Islet precursor cell (in vitro differentiated cells): ENCODE results near the gene TMEM63A.

Experiments used
- DNase-seq: peaks from one replicate; pipeline ENCODE4 v3.0.0-alpha.2; 2018

TMEM63A gene

DNA sequence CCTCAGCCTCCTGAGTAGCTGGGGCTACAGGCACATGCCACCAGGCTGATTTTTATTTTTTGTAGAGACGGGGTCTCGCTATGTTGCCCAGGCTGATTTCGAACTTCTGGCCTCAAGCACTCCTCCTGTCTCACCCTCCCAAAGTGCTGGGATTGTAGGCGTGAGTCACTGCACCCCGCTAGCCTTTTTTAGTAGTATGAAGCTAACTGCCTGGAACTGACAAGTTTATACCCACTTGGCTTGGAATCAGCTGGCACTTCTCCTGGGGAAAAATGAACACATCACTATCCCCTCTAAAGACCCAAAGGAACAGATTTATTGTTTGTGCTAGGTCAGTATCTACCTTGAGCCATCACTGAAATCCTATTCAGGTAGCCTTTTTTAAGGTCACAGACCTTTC lies 19.0 kb downstream of the TMEM63A start:
- no peak for DNase-seq

DNA sequence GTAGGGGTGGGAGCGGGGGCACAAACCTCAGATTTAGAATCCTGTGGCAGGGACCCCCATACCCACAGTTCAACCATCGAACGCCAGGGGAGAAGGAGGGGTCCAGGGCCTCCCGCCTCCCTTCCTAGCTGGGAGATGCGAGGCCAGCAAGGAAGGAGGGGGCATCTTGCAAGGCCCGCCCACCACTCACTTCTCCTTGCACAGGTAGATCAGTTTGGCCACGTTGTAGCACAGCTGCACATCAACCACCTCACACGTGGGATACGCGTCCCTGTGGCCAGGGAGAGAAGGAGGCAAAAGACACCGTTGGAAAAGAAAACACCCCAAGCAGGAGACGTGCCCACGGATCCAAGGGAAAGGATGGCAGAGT lies 19.6 kb downstream of the TMEM63A start:
- no peak for DNase-seq

DNA sequence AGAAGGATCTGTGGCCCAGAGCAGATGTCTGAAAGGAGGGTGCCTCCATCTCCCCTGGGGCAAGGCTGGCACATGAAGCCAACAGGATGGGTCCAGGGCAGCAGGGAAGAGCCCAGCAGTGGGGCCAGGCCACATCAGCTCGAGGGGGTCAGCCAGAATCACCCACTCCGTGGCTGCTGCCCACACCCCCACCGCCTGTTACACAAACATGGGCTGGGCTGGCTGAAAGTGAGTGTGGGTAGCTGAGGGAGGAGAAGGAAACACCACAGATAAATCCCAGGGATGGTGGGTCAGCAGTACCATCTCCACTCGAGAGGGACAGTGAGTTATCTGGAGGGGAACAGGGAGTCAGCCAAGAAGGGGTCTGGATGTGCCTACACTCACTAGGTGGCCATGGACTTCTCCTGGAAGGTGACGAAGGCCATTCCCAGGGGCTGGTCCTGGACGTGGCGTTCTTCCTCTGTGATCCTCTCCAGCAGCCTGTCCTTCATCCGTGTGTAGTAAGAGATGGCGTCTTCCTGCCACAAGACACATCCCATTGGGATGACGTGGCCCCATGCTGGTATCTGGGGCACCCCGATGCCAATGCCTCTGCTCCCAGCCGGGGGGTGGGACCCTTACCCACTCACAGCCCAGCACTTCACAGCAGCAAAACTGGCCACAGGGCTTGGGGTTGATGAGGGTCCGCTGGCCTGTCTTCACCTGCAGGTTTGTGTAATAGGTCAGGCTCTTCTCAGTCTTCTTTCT lies 20.2 kb downstream of the TMEM63A start:
- DNase-seq = no peak

DNA sequence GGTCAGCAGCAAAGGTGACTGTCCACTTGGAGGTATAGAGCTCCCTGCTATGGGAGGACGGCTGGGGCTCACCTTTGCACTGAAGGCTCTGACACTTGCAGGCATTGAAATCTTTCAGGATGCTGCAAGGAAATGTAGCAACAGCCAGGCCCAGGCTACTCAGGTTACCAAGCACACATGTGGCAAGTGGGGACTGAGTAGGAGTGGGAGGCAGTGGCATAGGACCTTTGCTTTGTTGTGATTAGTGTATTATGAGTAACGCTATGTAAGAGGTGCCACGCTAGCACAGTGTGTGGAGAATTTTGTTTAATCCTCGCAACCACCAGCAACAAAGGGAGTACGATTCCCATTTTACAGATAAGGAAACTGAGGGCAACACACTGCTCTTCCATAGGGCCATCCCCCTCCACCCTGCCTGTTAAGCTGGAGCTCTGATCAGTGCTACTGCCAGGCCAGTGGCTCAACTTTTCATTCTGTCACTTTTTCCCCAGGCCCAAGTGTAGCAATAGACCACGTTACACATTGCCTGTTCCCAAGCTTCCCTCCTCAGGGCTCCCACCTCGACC lies 21.2 kb downstream of the TMEM63A start:
- DNase-seq = peak; percentile 47

DNA sequence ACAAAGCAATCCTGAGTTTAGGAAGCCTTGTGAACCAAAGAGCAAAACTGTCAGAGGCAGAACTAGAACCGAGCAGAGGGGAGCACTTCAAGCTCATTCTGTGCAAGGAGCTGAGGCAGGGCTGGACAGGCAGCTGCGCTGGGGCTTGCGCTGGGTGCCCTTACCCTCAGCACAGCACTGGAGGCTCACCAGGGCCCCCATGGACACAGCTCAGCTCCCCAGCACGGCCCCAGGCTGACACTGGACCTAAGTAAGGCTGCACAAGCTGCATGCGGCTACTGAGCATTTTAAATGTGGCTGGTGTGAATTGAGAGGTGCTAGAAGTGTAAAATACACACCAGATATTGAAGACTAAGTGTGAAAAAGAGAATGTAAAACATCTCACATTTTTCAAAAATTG lies 22.1 kb downstream of the TMEM63A start:
- DNase-seq = peak; percentile 30

DNA sequence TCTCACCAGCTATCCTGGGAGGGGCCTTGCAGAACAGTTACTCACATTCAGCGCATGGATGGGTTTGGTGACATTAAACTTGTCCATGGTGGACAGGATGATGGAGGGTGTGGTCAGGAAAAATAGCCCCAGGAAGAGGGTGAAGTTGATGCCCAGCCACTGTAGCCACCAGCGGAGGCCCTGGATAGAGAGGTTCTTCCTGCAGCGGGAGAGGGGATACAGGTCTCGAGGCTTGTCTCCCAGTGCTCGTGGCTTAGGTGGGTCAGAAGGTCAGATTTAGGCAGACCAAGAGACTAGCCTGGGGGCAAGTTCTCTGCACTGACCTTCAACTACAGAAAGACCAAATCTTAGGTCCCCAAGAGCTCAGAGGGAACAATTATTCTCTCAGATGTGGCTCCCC lies 23.0 kb downstream of the TMEM63A start:
- DNase-seq = no peak

DNA sequence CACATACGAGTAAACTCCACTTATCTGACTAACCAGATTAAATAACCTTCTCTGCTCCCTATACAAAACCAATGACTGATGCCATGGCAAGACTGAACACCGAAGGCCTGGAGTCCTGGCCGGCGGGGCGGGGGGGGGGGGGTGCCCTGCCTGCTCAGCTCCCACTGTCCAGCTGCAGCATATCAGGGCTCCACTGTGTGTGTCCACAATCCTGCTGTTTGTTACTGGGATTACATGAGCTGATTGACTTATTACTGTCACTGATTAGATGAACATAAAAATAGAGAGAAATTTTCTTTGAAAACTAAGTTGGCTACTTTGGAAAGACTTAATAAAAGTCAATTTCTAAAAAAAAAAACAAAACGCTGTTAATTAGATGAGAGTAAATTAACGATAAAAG lies 24.9 kb downstream of the TMEM63A start:
- DNase-seq = no peak

DNA sequence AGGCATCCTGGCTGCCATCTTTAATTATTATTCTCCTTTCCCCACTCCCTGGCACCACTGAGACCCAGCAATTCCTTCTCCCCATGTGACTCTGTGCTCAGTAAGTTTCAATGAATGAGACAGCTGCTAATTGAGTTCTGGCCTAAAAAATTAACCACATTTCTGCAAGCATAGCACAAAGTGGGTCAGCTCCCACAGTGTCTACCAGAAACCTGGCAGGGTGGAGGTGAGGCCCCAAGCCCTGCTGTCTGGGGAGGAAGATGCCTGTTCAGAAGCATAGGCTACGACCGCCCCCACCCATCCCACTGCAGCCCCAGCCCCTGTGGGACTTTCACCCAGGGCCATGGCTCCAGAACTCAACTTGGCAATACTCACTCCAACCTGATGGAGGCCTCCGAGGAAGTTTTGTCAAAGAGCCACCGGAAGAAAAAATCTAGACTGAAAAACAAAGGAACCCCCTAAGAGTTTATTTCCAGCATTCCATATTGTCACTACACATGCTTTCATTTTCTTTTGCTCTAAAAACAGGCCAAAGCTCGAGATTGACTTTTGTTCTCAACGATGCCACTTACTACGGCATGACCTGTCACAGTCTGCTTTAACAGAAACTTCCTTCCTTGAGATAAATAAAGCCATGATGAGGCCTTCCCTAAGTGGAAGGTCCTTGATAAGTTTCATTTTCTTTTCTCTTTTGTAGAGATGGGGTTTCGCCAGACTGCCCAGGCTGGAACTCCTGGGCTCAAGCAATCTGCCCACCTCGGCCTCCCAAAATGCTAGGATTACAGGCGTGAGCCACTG lies 26.5 kb downstream of the TMEM63A start:
- no peak for DNase-seq

DNA sequence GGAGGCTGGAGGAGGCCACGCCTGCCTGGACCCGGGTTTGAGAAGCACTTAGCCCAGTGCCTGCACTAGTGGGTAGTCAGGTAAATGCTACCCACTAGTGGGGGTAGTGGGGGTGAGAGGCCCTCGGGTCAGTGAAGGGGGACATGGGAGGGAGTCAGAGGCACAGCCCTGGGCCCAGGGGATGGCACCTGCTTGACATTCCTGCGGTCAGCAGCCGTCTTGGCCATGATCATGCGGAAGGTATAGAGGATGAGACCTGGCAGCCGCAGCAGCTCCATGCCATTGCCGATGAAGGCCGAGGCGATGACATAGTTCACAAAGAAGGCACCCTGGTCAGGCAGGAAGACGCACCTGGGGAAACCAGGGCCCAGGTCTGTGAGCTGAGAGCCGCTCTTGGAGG lies 28.7 kb downstream of the TMEM63A start:
- DNase-seq = no peak

DNA sequence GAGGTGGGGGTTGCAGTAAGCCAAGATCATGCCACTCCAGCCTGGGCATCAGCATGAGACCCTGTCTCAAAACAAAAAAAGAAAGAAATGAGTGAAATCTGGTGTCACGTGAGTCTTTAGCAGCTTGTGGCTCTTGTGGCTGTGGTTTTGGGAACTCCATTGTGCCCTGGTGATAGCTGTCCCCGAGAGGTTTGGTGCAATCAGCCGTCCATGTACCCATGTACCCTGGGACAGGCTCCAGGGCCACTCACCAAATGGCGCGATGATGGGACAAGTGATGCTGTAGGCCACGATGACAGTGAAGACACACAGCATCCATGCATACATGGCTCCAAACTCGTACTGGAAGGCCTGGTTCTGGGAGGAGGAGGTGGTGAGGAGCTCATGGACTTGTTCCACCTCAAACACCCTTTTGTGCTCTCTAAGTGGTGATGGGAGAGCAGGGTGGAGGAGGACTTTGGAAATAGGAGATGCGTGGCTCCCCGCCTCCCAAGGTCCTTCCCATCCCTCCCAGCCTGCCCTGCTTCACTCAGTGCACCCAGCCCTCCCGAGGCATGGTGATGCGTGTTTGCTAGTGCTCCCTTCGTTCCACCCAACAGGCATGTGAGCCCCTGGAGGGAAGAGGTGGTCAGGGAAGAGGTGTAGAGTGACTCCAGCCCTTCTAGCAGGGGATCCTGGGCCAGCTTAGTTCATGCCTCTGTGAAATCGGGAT lies 29.6 kb downstream of the TMEM63A start:
- DNase-seq = no peak

DNA sequence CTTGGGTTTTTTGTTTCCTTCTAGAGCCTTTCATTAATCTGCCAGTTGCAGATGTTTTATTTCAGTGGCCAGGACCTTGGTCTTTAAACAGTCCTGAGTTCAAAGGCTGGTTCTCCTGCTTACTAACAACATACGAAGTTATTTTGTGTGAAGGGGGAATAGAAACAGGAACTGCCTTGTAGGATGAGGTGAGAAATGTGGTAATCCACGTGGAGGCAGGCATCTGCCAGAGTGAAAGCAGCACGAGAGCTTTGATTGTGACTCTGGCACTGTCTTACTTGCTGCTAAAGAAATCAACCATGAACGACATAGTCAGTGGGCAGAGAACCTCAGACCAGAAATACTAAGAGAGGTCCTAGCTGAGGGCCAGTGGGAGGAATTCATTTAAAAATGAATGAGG lies 30.4 kb downstream of the TMEM63A start:
- DNase-seq = no peak

DNA sequence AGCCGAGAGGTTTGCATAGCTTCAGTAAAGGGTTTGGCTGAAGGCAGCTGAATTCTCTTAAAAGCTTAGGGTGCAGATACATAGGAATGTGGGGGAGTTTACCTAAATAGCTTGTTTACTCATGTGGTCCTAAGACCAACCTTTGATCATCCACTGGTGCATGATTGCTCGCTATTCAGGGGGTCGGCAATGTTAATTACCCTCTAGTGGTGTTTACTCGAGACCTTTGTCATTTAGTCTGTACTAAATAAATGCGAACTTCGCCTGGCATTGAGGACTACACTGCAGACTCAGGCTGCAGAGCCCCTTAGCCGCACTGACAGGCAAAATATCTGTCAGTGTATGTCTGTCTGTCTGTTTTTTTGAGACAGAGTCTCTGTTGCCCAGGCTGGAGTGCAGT lies 31.8 kb downstream of the TMEM63A start:
- no peak for DNase-seq

DNA sequence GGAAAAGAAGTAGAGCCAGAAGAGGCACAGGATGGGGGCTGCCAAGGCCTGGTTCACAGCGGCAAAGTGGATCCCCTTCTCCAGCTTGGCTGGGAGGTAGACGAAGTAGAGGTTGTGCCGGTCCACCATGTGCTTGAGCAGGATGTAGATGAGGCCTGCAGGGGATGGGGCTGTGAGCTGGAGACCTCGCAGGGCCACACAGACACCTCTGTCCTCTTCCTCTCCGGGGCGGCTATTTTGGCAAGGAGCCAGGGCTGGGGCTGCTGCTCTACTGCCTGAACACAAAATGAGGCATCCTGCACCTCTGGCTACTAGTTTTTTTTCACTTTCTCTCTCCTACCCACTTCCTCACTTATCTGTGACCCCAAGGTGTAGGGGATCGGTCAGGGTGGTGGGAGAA lies 32.3 kb downstream of the TMEM63A start:
- DNase-seq = no peak

DNA sequence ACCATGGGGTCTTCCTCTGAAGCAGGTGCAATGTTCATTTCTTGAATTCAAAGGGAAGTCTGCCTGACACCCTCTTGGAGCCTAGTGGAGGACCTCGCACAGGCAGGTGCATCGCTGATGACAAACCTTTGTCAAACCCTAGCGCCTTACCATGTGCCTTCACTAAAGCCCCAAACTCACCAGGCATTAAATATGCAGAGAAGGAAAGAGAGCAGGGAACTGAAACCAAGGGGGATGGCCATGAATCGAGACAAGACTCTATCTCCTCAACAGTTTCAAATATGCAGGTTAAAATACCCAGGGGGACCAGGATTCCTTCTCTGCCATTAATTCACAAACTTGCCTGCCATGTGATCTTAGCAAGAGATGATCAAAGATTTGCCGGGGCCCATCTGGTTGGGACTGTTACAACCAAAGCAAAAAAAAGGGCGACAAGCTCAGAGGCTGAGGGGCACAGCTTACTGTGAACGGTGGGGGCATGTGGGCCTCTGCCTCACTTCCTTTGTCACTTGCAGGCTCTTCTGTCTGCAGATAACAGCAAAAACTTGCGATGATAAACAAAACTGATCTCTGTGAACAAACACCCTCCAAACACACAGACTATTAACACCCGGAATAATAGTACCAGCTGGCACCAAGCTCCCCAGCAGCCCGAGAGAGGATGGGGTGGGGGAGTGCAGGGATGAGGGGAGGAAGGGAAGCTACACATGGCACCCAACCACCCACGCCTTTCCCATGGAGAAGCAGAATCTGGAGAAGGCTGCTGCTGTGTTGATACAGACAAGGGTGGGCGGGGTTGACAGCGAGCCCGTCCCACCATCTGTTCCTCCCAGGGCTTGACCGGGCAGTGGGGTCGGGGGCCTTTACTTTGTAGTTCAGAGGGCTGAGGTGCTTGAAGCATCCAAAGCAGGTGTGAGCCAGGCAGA lies 33.9 kb downstream of the TMEM63A start:
- peak; percentile 54 for DNase-seq

DNA sequence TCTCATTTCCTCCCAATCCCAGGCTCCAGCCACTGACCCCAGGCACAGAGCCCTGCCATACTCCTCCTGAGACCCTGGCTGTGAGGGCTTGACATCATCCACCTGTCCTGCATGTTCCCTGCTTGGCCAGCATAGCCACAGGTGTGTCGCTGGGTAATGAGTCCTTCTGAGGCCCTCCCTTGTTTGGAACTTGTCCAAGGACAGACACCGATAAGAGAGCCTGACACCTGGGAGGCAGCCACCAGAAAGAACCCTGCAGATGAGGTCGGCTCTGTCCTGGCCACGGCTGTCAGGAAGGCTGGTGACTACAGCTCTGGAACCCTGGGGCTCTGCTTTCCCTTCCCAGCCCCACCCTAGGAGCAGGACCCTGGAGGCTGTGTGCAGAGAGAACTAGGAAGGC lies 34.6 kb downstream of the TMEM63A start:
- no peak for DNase-seq

DNA sequence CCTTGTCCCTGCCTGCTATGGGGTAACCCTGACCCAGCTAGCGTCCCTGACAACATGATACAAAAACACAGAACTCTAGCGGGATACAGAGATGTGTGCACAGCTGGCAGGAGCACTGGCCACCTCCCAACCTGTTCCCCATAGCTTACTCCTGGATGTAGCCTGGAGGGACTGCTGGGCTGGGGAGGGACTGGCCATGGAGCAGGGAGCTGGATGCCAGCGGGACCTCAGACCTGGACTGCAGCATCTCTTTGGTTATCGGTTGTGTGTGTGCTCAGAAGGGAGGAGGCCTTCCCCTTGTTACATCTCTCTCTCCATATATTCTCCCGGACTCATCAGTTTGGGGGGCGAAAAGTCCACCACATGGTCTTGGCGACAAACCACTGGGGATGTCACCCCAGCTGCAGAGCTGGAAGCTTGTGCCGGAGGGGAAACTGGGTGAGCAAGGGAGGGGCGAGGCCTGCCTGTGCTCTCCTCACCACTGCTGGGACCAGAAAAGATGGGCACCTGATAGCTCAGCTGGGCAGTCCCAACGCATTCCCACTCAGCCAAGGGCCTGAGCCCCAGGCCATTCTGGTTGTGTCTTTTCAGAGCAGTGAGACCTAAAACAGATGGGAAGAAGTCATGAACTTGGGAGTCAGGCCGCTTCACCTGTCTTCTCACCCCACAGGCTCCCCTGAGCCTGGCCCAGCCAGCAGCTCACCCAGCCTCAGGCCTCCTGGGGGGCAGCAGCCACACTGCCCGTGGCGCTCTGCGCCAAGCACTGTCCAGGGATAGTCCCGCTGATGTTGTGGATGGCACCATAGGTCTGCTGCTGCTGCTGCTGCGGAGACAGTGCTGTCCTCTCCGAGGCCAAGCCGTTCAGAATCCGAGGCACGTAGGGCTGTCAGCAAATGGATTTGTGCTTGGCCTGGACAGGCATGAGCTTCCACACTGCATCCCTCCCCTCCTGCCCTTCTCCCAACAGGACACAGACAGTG lies 35.6 kb downstream of the TMEM63A start:
- no peak for DNase-seq

DNA sequence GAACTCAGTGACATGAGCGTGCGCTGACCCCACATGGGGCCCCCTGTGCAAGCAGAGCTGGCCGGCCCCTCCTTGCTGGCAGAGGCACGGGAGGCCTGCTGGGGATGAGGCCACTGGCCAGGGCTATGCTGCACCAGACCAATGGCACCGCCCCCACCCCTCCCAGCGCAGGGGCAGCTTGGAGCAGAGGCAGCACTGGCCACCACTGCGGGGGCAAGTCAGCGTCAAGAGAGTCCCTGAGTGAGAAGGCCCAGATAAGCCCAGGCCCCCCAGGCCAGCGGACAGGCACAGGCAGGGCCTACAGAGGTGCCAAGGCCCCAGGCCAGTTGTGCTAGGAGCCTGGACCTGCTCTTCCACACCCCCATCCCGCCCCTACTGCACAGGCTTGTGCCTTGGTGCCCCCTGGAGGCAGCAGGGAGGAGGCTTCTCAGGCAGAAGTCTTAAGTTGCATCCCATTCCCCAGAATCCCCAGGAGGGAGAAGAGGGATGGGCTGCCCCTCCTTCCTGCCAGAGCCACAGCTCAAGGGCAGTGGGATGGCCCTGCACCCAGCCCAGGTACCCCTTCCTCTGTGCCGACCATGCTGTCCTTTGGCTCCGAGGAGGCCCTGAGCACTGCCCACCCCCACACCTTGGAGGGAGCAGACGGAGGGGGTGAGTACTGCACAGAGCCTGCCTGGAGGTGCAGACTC lies 36.5 kb downstream of the TMEM63A start:
- DNase-seq = peak; percentile 96

DNA sequence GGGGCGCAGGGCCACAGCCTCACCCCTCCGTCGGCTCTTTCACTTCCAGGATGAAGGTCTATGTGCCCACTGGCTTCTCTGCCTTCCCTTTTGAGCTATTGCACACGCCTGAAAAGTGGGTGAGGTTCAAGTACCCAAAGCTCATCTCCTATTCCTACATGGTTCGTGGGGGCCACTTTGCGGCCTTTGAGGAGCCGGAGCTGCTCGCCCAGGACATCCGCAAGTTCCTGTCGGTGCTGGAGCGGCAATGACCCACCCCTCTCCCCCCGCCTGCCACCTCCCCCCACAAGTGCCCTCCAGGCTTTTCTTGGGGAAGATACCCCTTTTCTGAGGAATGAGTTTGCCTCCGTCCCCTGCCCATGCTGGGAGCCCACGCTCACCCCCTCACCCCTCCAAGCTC lies 37.1 kb downstream of the TMEM63A start:
- no peak for DNase-seq

DNA sequence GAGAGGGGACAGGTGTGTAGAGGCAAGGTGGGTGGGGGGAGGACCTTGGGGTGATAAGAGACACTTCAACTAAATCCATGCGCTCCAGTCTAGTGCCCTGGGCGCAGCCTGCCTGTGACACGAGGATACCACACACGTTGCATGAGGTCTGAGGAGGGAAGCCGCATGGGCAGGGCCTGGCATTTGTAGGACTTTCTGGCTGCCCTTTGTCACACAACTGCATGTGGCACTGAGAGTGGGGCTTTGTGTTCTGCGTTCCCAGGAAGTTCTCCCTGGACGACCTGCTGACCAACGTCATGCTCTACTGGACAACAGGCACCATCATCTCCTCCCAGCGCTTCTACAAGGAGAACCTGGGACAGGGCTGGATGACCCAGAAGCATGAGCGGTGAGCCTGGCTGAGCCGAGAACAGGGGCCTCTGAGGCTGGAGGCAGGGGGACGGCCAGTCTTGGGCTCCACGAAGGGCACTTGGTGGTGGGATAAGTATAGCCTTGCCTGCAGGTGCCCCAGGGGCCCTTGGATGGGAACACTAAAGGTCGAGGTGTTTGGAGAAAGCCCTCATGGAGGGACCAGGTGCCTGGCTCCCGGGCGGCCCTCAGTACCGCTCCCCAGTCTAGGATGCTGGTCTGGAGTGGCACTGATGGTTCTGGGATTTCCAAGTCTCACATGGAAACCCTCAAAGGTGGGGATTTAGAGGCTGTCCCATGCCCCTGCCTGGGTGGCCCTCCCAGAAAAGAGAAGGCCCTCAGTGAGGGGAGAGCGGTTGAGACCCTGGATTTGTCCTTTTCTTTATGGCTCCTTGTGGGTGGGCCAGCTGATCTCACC lies 37.7 kb downstream of the TMEM63A start:
- no peak for DNase-seq

DNA sequence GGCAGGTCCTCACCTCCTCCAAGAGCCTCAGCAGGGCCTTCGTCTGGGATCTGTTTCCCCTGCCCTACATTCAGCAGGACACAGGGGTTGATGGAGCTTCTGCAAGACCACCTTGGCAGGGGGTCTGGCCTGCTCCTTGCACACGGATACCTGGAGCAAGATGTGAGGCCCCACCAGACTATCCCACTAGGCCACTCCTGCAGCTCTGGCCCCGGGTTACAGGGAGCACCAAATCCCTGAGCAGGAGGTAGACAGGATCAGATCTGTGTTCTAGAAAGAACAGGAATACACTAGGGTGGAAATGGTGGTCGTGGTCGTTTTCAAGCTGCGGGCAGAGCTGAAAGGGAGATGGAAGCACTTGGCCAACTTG lies 38.8 kb downstream of the TMEM63A start:
- no peak for DNase-seq
